Endothelial cell of umbilical vein (primary cell): Measurements from ENCODE around the gene FARP1.

Source experiments
- CTCF ChIP-seq, 2 donors: IDR thresholded peaks; 1 replicate in 1 of 2; 2 replicates in 1 of 2; pipeline ENCODE4 v1.5.1; 2011; ENCODE audit warnings: low read length in 2 of 2, mild to moderate bottlenecking in 2 of 2, moderate library complexity in 2 of 2, control low read depth in 1 of 2, inconsistent platforms in 1 of 2, low read depth in 1 of 2; ENCODE audit not compliant: insufficient read depth in 1 of 2; ENCODE audit errors: extremely low read depth in 1 of 2
- EZH2 ChIP-seq: IDR thresholded peaks from 2 replicates; pipeline ENCODE4 v1.6.1; 2012; ENCODE audit warnings: borderline replicate concordance, low read depth, mild to moderate bottlenecking, moderate library complexity, low read length, inconsistent platforms; ENCODE audit not compliant: severe bottlenecking
- FOS ChIP-seq: IDR thresholded peaks from 2 replicates; pipeline ENCODE4 v1.6.1; 2011; ENCODE audit warnings: mild to moderate bottlenecking, low read length, moderate library complexity, borderline replicate concordance; ENCODE audit not compliant: insufficient read depth
- JUN ChIP-seq: IDR thresholded peaks from 2 replicates; pipeline ENCODE4 v1.6.1; 2011; ENCODE audit warnings: borderline replicate concordance, low read depth; ENCODE audit not compliant: insufficient read length, insufficient read depth
- MAX ChIP-seq: IDR thresholded peaks from 2 replicates; pipeline ENCODE4 v1.6.1; 2011; ENCODE audit not compliant: insufficient read depth, insufficient read length
- MYC ChIP-seq: IDR thresholded peaks from one replicate; pipeline ENCODE4 v1.6.1; 2011; ENCODE audit warnings: mild to moderate bottlenecking, low read depth, low read length
- POLR2A ChIP-seq: IDR thresholded peaks from 2 replicates; pipeline ENCODE4 v1.6.1; 2012; ENCODE audit warnings: low read depth, mild to moderate bottlenecking, control low read depth, low read length
- POLR2AphosphoS5 ChIP-seq: IDR thresholded peaks from 2 replicates; pipeline ENCODE4 v1.6.1; 2012; ENCODE audit warnings: low read depth, mild to moderate bottlenecking, control low read depth, low read length, moderate library complexity; ENCODE audit not compliant: insufficient read depth

GRCh38 chr13:98190889-98191444, 48.1 kb downstream of the FARP1 start:
- TF ChIP-seq POLR2A: no peak
- TF ChIP-seq POLR2AphosphoS5: no peak
- TF ChIP-seq FOS: no peak
- no peak for TF ChIP-seq CTCF (IDR thresholded peaks at IDR 0.05; ENCODE audit: extremely low read depth in 1 of 2, insufficient read depth in 1 of 2, low read depth in 1 of 2, low read length in 2 of 2)
- TF ChIP-seq MAX: no peak
- TF ChIP-seq MYC: no peak
- no peak for TF ChIP-seq EZH2
- no peak for TF ChIP-seq JUN
